ENCODE results near the gene SRBD1.

SRBD1 gene

GRCh38 chr2:45390441-45390840, 220.6 kb downstream of the SRBD1 start:
- TF ChIP-seq CTCF (IDR thresholded peaks at IDR 0.05; ENCODE audit: borderline replicate concordance, insufficient read depth, low read depth, low read length): no peak
- no peak overlapping the region for H3K4me3 ChIP-seq (ENCODE audit: low read depth, low read length)

- H3K4me3 ChIP-seq (ENCODE audit: low read depth, low read length): no peak overlapping the region
- no peak for TF ChIP-seq CTCF (IDR thresholded peaks at IDR 0.05; ENCODE audit: borderline replicate concordance, insufficient read depth, low read depth, low read length)
Measured at GRCh38 chr2:45388541-45389100, 222.4 kb downstream of the SRBD1 start.

GRCh38 chr2:45382744-45383143, 228.3 kb downstream of the SRBD1 start:
- no peak for TF ChIP-seq CTCF (IDR thresholded peaks at IDR 0.05; ENCODE audit: borderline replicate concordance, insufficient read depth, low read depth, low read length)
- H3K4me3 ChIP-seq (ENCODE audit: low read depth, low read length): no peak overlapping the region

- TF ChIP-seq CTCF (IDR thresholded peaks at IDR 0.05; ENCODE audit: borderline replicate concordance, insufficient read depth, low read depth, low read length): no peak
- H3K4me3 ChIP-seq (ENCODE audit: low read depth, low read length): no peak overlapping the region
Measured at GRCh38 chr2:45380131-45380836, 230.8 kb downstream of the SRBD1 start.

GRCh38 chr2:45379399-45380087, 231.5 kb downstream of the SRBD1 start:
- H3K4me3 ChIP-seq (ENCODE audit: low read depth, low read length): no peak overlapping the region
- TF ChIP-seq CTCF (IDR thresholded peaks at IDR 0.05; ENCODE audit: borderline replicate concordance, insufficient read depth, low read depth, low read length): no peak

- H3K4me3 ChIP-seq (ENCODE audit: low read depth, low read length): no peak overlapping the region
- no peak for TF ChIP-seq CTCF (IDR thresholded peaks at IDR 0.05; ENCODE audit: borderline replicate concordance, insufficient read depth, low read depth, low read length)
Measured at GRCh38 chr2:45373534-45373933, 237.5 kb downstream of the SRBD1 start.
